Ovary (tissue), 3 donors: ENCODE measurements around the gene FGD3.

ENCODE experiments used
- EP300 ChIP-seq: sonication (generic); formaldehyde crosslinking; IDR thresholded peaks from one replicate; pipeline ENCODE4 v1.6.1; 2017; ENCODE audit warnings: antibody characterized with exemption
- POLR2A ChIP-seq: fragments of 450-650 bp; IDR thresholded peaks from one replicate; pipeline ENCODE4 v1.6.1; 2017; ENCODE audit warnings: antibody characterized with exemption, mild to moderate bottlenecking, moderate library complexity
- TF ChIP-seq, protein P1 (sequence below), 3 donors: fragments of 450-650 bp in 2 of 3; fragments of 200-600 bp in 1 of 3; IDR thresholded peaks; one replicate each; pipeline versions ENCODE4 v1.5.1 to v1.8.0; 2016 to 2022; ENCODE audit warnings: antibody characterized with exemption in 3 of 3, mild to moderate bottlenecking in 1 of 3
- donor health status: DM: no; HTN: no; CAD: no.

DNA sequence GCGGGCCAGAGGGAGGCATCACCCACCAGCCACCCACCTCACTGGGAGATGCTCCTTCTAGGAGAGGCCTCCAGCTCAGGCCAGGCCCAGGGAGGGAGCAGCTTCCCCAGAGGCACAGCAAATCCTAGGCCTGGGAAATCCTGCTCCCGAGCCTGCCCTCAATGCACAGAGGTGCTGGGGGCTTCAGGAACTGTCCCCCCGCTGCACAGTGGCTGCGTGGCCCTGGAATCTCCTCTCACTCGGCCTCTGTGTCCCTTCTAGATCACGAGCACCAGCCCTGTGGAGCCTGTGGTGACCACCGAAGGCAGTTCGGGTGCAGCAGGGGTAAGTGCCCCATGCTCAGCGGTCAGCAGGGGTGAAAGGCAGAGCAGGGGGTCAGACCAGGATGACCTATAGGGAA lies 74.7 kb downstream of the FGD3 start:
- TF ChIP-seq, protein P1, sequence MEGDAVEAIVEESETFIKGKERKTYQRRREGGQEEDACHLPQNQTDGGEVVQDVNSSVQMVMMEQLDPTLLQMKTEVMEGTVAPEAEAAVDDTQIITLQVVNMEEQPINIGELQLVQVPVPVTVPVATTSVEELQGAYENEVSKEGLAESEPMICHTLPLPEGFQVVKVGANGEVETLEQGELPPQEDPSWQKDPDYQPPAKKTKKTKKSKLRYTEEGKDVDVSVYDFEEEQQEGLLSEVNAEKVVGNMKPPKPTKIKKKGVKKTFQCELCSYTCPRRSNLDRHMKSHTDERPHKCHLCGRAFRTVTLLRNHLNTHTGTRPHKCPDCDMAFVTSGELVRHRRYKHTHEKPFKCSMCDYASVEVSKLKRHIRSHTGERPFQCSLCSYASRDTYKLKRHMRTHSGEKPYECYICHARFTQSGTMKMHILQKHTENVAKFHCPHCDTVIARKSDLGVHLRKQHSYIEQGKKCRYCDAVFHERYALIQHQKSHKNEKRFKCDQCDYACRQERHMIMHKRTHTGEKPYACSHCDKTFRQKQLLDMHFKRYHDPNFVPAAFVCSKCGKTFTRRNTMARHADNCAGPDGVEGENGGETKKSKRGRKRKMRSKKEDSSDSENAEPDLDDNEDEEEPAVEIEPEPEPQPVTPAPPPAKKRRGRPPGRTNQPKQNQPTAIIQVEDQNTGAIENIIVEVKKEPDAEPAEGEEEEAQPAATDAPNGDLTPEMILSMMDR (IDR thresholded peaks at IDR 0.05) = no peak
- TF ChIP-seq EP300 = no peak
- TF ChIP-seq POLR2A = no peak
